HG02884 (cell line): Measurements from ENCODE around the gene LRPPRC.

ENCODE experiments used
- ATAC-seq: cut with Tn5 transposase; IDR thresholded peaks from one replicate; pipeline ENCODE4 v1.9.1; 2021; ENCODE audit warnings: mild to moderate bottlenecking, moderate library complexity; ENCODE audit not compliant: unreplicated experiment

The LRPPRC gene

DNA sequence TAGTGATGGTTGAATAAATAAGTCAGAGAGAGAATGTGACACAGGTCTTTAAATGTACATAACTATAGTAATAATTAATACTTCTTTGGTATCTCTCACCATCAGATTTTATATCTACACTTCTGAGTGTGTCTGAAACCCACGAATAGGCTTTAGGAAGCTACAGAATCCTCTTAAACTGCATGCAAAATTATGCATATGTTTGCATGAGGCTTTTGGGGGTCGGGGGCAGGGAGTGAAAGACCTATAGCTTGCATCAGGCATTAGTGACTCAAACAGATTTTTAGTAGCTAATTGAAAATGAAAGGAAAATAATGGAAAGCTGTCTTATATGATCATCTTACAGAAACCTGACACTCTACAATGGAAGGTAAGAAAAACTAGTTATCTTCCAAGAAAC, 14.9 kb downstream of the LRPPRC start:
- no peak for ATAC-seq

GRCh38 chr2:43977677-43978375, 18.0 kb downstream of the LRPPRC start:
- ATAC-seq, result no peak

DNA sequence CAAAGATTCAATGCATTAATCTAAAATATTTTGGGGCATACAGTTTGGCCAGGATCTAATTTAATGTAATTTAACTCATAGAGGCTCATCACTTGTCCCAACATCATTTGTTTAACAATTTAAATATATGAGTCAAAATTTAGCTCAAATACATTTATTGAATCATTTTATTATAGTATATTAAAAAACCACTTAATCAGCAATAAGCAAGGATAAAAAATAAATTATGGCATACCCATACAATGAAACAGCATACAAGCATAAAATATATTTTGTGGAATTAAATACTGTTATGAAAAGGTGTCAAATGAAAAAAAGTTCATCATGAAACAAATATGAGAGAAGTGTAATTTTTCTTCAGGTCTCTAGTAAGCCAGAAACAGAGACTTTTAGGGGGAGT, 34.9 kb downstream of the LRPPRC start:
- ATAC-seq, result no peak

DNA sequence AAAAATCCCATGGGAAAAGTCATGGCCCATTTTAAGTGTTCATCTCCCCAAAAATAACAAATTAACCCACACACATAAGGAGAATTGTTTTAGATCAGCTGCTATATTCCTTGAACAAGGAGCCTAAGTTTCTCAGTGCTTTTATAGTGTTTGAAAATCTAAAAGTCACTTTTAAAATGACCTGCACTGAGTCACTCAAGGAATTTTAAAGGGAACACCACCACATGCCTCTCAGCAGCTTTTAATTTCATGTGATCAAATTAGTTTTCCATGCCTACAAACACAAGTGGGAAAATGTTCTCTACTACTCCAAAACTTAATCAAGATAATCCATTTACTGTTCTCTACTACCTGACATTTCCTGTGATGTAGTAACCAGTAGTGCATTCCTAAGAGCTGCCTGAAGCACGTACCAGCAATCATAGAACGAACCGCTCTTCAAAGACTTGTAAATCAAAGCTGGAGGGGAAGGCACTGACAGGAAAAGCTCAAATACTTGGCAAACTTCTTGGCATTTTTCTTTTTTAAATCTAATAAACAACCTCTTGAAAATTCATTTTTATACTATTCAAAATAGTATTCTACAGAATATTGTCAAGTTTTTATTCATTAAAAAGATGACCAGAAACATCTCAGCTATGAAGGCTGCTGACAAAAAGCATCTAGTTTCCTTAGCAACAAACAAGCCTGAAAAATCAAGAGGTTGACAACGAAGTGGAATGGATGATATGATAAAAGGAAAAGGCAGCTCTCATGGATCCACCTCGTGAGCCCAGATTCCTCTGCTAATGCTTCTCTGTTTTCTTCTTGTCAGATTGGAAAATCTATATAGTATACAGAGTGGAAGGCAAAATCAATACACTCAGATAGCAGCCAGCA, 37.2 kb downstream of the LRPPRC start:
- no peak for ATAC-seq

DNA sequence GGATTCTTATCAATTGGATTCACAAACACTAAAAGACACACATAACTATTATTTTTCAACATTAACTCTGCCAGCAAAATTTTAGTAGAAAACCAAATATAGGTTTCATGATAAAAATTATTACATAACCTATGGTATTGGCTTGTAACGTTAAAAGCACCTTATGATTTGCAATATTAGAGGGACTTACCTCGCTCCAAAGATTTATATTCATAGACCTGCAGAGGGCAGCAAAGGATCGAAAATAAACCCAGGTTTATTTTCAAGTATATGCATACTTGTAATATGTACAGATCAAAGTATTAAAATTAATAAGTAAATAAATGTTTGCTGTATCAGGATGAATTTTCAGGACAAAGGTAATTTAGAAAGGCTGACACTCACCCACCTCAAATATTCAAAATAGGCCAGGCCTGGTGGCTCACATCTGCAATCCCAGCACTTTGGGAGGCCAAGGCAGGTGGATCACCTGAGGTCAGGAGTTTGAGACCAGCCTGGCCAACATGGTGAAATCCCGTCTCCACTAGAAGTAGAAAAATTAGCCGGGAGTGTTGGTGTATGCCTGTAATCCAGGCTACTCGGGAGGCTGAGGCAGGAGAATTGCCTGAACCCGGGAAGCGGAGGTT, 45.3 kb downstream of the LRPPRC start:
- no peak for ATAC-seq

GRCh38 chr2:43948370-43948769, 47.4 kb downstream of the LRPPRC start:
- ATAC-seq, result no peak

GRCh38 chr2:43946685-43947084, 49.1 kb downstream of the LRPPRC start:
- ATAC-seq, result no peak

DNA sequence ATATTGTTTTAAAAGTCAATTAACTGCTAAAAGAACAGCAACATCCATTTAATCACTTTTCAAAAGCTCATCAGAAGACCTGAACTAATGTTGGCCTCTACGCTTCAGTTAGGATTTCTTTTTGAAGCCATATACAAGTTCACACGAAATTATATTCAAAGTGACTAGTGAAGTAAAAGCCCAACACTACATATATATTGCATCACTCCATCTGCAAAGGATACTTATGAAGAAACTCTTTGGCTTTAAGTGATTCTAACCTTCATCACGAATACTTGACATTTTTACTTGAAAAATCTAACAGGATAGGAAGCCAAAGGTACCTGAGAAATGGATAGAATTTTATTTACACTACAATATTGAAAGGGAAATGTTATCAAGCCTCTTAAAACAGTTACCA, 50.4 kb downstream of the LRPPRC start:
- no peak for ATAC-seq

- no peak for ATAC-seq
These were observed 50.9 kb downstream of the LRPPRC start for GRCh38 chr2:43944915-43945314.

DNA sequence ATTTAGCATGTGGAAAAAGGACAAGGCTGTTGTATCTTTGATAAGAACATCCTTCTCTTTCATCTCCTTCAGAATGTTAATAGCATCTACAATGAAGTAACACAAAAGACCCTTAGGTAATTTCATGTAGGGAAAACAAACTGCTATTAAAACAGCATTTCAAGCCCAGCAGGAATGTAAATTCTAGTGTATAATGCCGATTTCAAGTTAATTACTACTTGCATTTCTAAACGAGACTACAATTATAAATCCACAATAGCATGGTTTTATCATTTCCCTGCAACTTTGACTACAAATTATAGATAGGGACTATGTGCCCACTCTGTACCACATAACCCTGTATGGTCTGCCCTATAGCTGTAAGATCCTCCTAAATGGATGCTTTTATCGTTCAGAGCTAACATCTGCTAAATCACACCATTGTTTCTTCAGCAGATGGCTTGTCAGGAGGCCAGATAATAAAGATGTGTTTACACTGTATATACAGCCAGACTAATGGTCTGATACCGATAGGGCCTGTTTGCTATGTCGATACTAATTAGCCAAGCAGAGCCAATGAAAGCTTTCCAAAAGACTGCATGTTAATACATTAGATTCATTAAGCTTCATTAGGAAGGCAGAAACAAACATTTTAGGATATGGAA, 51.9 kb downstream of the LRPPRC start:
- no peak for ATAC-seq

GRCh38 chr2:43943323-43943722, 52.5 kb downstream of the LRPPRC start:
- no peak for ATAC-seq

DNA sequence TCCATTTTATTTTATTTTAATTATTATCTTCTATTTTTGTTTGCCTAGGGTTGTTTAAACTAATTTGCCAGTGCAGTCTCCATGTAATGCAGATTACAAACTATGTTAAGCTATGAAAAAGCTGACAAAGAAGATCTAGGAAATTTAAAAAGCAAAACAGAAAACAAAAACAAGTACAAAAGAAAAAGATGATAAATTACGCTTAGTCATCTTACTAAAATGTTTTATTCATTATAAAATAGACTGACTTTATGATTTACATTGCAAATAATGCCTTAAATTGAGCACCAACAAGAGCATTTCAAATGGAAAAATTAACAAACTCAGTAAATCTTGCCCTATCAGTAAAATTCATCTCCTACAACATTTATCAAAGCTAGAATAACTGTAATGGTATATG, 52.9 kb downstream of the LRPPRC start:
- ATAC-seq, result no peak

GRCh38 chr2:43941966-43942365, 53.8 kb downstream of the LRPPRC start:
- ATAC-seq, result no peak

GRCh38 chr2:43941359-43941758, 54.4 kb downstream of the LRPPRC start:
- no peak for ATAC-seq

DNA sequence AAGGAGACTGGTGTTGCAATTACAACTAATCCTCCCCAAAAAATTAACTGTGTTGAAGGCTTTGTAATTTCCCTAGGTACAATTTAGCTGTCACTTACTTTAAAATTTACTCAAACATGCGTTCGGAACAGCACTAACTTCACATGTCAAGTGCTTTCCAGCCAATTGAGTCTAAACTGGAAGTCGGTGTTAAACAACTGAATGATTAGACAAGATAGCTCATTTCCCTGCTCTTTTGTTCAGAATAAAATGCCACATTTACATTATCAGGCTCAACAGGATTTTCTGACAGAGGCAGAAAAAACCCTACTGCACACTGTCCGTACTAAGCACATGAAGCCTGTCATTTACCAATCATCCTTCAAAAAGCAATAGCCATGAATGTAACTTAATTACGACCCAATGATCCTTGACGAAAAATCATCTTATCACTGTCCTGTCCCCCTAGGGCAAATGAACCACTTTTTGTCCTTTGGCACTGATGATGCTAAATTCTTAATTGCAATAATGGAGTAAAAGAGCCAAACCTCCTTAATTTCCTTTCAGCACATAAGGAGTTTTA, 56.0 kb downstream of the LRPPRC start:
- no peak for ATAC-seq

DNA sequence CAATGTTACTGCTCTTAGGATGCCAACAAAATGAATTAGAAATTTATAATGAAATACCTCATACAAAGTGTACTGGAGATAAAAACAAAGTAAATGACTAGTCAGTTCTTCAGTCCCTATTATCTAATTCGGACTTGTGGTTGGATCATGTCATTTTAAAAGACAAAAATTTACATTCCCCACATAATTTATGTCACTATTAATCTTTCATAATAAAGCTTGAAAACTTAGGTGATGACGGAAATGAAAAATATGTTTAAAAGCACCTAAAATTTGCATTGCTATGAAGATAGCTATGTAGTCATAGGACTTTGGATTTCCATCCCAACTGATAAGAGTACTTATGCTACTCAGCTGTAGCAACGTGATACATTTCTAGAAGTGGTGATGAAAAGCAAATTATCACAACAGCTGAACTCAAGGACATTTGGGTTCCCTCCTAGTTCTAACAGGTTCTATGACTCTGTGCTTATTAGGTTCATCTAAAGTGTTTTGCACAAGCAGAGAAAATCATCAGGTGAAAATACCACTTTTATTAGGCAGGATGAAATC, 58.4 kb downstream of the LRPPRC start:
- no peak for ATAC-seq

DNA sequence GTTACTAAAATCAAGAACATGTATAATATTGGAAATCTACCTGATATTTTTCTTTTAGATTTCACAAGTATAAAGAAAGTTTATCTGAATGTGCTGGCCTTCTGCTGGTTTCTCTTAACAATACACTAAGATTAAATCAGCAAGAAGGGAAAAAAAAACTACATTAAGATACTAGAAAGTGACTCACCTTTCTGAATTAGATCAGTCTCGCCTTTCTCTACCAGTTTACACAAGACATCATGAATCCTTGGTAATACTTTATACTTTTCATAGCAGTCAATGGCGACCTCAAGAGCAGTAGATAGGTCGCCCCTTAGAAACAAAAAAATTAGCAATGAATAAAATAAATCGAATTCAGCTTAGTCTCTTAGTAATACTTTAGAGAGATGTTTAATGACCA, 61.2 kb downstream of the LRPPRC start:
- no peak for ATAC-seq

- ATAC-seq, result no peak
These were observed 64.5 kb downstream of the LRPPRC start for GRCh38 chr2:43931293-43931692.

GRCh38 chr2:43927442-43927841, 68.3 kb downstream of the LRPPRC start:
- no peak for ATAC-seq

GRCh38 chr2:43925431-43925830, 70.4 kb downstream of the LRPPRC start:
- ATAC-seq, result no peak

GRCh38 chr2:43924463-43924862, 71.3 kb downstream of the LRPPRC start:
- no peak for ATAC-seq
